Gastroesophageal sphincter (tissue), 4 donors: Measurements from ENCODE around the gene EXOC4. TPM values are rescaled to one million over a fixed set of nuclear protein-coding genes. Genes with fewer than 3 reads are reported as not detected.

ENCODE experiments used
- ATAC-seq: fragments of 150-250 bp; one replicate; pipeline ENCODE4 v1.9.1; 2016; ENCODE audit warnings: mild to moderate bottlenecking, moderate library complexity
- H3K27ac ChIP-seq, 4 donors: fragments of 200-600 bp; sonication (generic) in 3 of 4; 1 replicate in 3 of 4; 2 replicates in 1 of 4; pipeline ENCODE4 v1.5.1; 2016 to 2019
- H3K27me3 ChIP-seq: fragments of 200-600 bp; sonication (generic); one replicate; pipeline ENCODE4 v1.5.1; 2019
- H3K36me3 ChIP-seq, 2 donors: fragments of 200-600 bp; sonication (generic); one replicate each; pipeline ENCODE4 v1.5.1; 2019; ENCODE audit warnings: control low read depth in 1 of 2
- H3K4me1 ChIP-seq, 3 donors: fragments of 200-600 bp; sonication (generic); 1 replicate in 2 of 3; 2 replicates in 1 of 3; pipeline ENCODE4 v1.5.1; 2016 to 2019; ENCODE audit warnings: control low read depth in 2 of 3
- H3K4me3 ChIP-seq, 2 donors: fragments of 200-600 bp; sonication (generic); one replicate each; pipeline ENCODE4 v1.5.1; 2019; ENCODE audit warnings: mild to moderate bottlenecking in 1 of 2, moderate library complexity in 1 of 2
- H3K9me3 ChIP-seq, 3 donors: fragments of 200-600 bp; sonication (generic); one replicate each; pipeline ENCODE4 v1.5.1; 2017 to 2019; ENCODE audit warnings: control low read depth in 2 of 3
- CTCF ChIP-seq, 4 experiments: fragments of 200-600 bp in 2 of 4; fragments of 450-650 bp in 2 of 4; sonication (generic) in 1 of 4; IDR thresholded peaks; one replicate each; pipeline ENCODE4 v1.5.1; 2017 to 2019; ENCODE audit warnings: antibody characterized with exemption in 4 of 4, mild to moderate bottlenecking in 2 of 4, moderate library complexity in 2 of 4
- EP300 ChIP-seq: sonication (generic); formaldehyde crosslinking; IDR thresholded peaks from one replicate; pipeline ENCODE4 v1.6.1; 2017; ENCODE audit warnings: antibody characterized with exemption, mild to moderate bottlenecking
- POLR2A ChIP-seq, 2 donors: fragments of 450-650 bp; IDR thresholded peaks; one replicate each; pipeline ENCODE4 v1.6.1; 2017; ENCODE audit warnings: antibody characterized with exemption in 2 of 2, mild to moderate bottlenecking in 2 of 2, moderate library complexity in 1 of 2
- POLR2AphosphoS5 ChIP-seq: sonication (generic); formaldehyde crosslinking; IDR thresholded peaks from one replicate; pipeline ENCODE4 v1.6.1; 2017; ENCODE audit warnings: antibody characterized with exemption
- WGBS, 2 donors: methylation state at CpG; one replicate each; pipeline ENCODE4 v1.1.5; 2018; ENCODE audit warnings: low coverage in 1 of 2; 5-methylcytosine and 5-hydroxymethylcytosine counted together
- total RNA-seq, 4 donors: library from RNA; depleted of rRNA; stranded (reverse); fragments of >200 nt; gene quantifications; one replicate each; pipeline ENCODE4 v1.1.0, GENCODE V29; 2016

EXOC4 gene
- total RNA-seq, 4 donors from 2014 or later = 46.3 to 85.8 (median 51.9) TPM

DNA sequence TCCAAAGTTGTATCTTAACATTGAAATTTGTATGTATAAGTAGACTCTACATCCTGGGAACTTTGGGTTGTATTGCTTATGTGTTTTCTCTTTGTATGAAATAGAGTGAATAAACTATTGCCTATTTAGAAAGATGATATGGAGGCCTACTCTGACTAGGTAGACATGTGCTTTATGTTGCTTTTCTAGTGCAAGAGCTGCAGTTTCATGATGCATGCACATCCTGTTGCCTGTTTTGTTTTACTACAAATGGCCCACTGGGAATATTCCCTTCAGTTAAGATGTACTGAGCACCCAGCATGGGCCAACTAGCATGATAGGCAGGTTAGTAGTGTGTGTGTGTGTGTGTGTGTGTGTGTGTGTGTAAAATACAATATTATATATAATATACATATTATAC is 592.1 kb downstream of the EXOC4 start:
- TF ChIP-seq POLR2AphosphoS5 (no peak), POLR2A (IDR thresholded peaks at IDR 0.05) (no peak), CTCF (IDR thresholded peaks at IDR 0.05) (no peak), EP300 (no peak)
- H3K9me3 ChIP-seq = peaks cover 0 to 6% (median 0%) of the 10 kb centered on the region in 3 donors

GRCh38 chr7:133846203-133846945 is 593.5 kb downstream of the EXOC4 start:
- H3K4me3 ChIP-seq = no peak overlapping the region
- H3K4me1 ChIP-seq = no peaks in the 10 kb centered on the region
- no peak overlapping the region for H3K27ac ChIP-seq
- WGBS, 2 donors = 88 to 93% methylated on average over 4 to 8 of the region's 8 CpGs
- H3K9me3 ChIP-seq = peaks cover 0 to 6% (median 0%) of the 10 kb centered on the region in 3 donors
- no peaks in the 10 kb centered on the region for H3K27me3 ChIP-seq
- no peak for ATAC-seq
- H3K36me3 ChIP-seq = no peaks in the 10 kb centered on the region
- TF ChIP-seq CTCF (IDR thresholded peaks at IDR 0.05) (no peak), EP300 (no peak), POLR2AphosphoS5 (no peak), POLR2A (IDR thresholded peaks at IDR 0.05) (no peak)

More for the DNA sequence above, 592.1 kb downstream of the EXOC4 start:
- H3K27ac ChIP-seq = no peak overlapping the region
- no peaks in the 10 kb centered on the region for H3K4me1 ChIP-seq
- no peaks in the 10 kb centered on the region for H3K36me3 ChIP-seq
- no peak overlapping the region for H3K4me3 ChIP-seq
- no peaks in the 10 kb centered on the region for H3K27me3 ChIP-seq
- no peak for ATAC-seq

GRCh38 chr7:133850497-133851280 is 597.8 kb downstream of the EXOC4 start:
- Histone ChIP-seq H3K9me3 (no peaks in the 10 kb centered on the region), H3K27ac (no peak overlapping the region), H3K4me3 (no peak overlapping the region), H3K4me1 (no peaks in the 10 kb centered on the region), H3K36me3 (no peaks in the 10 kb centered on the region), H3K27me3 (no peaks in the 10 kb centered on the region)
- ATAC-seq = no peak
- TF ChIP-seq EP300 = no peak
- 59 to 73% methylated on average over 5 of the region's 5 CpGs for WGBS, 2 donors

DNA sequence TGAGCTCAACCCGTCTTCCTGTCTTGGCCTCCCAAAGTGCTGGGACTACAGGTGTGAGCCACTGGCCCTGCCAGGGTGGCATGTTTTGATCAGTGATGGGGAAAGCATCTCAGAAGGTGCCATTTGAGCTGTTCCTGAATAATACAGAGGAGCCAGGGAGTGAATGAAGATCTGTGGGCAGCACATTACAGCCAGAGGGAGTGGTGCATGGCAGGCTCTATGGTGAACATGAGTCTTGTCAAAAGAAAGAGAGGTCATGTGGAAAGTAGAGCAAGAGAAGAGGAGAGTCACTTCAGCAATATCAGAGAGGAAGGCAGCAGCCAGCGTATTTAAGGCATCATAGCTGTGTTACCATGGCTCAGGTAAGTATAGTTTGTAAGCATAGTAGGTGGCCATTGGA is 598.5 kb downstream of the EXOC4 start:
- Histone ChIP-seq H3K27me3 (no peaks in the 10 kb centered on the region), H3K27ac (no peak overlapping the region), H3K4me3 (no peak overlapping the region), H3K4me1 (no peaks in the 10 kb centered on the region), H3K36me3 (no peaks in the 10 kb centered on the region), H3K9me3 (no peaks in the 10 kb centered on the region)
- WGBS, 2 donors = 88 to 100% methylated on average over 1 to 2 of the region's 2 CpGs
- ATAC-seq = no peak
- TF ChIP-seq CTCF (IDR thresholded peaks at IDR 0.05) (no peak), POLR2A (IDR thresholded peaks at IDR 0.05) (no peak), POLR2AphosphoS5 (no peak), EP300 (no peak)

- Histone ChIP-seq H3K4me1 (no peaks in the 10 kb centered on the region), H3K4me3 (no peak overlapping the region), H3K27me3 (no peaks in the 10 kb centered on the region), H3K9me3 (no peaks in the 10 kb centered on the region), H3K27ac (no peak overlapping the region), H3K36me3 (peaks cover 0 to 5% of the 10 kb centered on the region in 2 donors)
- ATAC-seq = no peak
- TF ChIP-seq CTCF (IDR thresholded peaks at IDR 0.05) (no peak), POLR2AphosphoS5 (no peak), EP300 (no peak), POLR2A (IDR thresholded peaks at IDR 0.05) (no peak)
- WGBS, 2 donors = 90 to 92% methylated on average over 2 of the region's 6 CpGs
Measured at GRCh38 chr7:133853706-133854276, 600.9 kb downstream of the EXOC4 start.
